NOMO-1 treated with dmso at 0.1 percent for 144 hours (cell line): ENCODE results near the gene MACO1.

Experiments
- DNase-seq: peaks from one replicate; lab custom pipeline; 2025; ENCODE audit not compliant: unreplicated experiment; lab: John Stamatoyannopoulos, UW

Gene MACO1

DNA sequence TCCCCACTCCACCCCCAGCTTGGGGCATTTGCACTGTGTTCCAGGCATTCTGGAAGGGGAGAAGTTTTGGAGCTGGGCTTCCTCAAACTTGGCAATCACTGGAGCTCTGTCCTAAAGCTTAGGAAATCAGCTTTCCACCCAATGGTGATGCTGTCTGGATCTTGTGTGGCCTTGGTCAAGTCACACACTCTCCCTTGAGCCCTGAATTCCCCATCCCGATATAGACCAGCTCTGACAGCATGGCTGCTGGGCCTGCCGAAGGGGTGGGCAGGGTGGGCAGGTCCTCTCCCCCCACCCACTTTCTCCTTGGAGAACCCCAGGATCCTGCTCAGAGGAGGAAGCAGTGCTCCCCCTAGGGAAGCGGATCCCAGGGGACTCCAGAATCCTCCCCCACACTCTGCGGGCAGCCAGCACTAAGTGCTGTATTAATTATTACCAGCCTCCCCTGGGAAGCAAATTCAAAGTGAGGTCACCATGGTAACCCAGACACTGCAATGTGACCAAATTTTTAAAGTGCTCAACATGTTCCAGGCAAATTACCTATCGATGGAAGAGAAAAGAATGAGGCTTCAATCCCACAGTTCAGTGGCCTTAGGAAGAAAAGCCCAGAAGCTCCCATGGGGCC is 91.4 kb downstream of the MACO1 start:
- DNase-seq: no peak

DNA sequence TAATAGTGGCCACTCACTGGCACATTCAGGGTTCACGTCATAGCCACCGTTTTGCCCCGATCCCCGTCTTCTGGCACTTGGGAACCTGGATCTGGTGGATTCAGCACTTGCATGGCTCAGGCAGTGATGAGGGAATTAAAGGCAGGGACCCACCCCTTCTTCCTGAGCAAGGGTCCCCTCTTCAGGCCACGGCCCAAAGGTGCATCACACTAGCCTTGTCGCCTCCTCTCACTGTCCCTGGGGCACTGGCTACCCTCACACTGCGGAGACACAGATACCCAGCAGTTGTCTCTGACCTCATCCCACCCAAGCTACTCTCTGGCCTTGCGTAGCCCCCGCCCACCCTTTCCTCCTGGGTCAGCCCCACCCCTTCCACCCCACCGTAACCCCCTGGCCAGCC is 92.8 kb downstream of the MACO1 start:
- no peak for DNase-seq

DNA sequence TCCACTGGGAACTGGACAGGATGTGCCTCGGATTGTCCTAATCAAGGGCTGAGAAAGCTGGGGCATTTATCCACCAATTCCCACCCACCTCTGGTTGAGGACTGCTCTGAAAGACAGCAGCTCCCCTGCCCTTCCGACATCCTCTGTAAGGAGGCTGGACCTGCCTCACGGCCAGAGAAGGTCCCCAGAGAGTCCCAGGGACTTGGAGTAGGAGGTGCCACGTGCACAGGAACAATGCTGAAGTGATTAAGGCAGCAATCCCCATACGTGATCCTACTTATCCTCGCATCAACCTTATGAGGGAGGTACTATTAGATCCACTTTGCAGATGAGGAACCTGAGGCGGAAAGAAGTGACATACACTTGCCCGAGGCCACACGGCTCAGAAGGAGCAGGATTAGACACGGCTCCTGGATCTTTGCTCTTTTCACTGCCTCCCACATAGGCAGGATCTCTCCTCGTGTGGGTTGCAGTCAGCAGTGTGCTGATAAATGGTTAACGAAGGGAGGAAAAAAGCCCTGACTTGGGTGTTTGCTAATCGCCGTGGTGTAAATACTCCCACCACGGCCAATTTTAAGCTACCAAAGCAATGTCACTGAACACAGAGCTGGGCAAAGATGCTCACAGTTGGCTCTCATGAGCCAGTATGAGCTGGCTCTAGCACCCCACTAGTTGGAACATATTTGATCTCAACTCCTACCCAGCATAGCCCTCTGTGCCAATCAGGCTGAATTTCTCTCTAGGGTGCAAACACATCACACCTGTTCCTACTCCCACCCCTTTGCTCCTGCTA is 94.1 kb downstream of the MACO1 start:
- no peak for DNase-seq

DNA sequence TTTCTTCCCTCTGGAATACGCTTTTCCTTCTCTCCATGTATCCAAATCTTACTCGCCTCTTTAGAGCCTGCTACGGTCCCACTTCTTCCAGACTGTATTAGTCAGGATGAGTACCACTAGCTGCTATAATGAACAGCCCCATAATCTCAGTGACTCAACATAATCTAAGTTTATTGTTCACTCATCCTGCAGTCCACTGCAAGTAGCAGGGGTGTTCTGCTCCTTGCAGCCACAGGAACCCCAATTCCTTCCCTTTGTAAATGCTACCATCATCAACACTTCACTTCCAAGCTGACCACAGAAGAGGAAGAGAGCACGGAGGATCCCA is 94.6 kb downstream of the MACO1 start:
- no peak for DNase-seq

DNA sequence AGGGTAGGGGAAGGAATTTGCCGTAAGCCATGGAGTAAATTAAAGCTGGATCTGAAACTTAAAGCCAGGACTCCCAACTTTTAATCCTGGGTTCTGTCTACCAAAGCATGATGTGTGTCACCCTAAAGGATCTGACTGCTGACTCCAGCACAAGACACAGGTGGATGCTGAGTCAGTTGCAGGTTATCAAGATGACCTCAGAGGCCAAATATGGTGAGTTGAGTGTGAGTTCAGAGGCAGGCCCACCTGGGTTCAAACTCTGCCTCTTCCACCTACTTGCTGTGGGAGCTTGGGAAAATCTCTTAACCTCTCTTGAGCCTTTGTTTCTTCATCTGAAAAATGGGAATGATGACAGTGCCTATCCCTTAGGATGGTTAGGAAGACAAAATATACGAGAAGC is 96.1 kb downstream of the MACO1 start:
- DNase-seq: no peak

DNA sequence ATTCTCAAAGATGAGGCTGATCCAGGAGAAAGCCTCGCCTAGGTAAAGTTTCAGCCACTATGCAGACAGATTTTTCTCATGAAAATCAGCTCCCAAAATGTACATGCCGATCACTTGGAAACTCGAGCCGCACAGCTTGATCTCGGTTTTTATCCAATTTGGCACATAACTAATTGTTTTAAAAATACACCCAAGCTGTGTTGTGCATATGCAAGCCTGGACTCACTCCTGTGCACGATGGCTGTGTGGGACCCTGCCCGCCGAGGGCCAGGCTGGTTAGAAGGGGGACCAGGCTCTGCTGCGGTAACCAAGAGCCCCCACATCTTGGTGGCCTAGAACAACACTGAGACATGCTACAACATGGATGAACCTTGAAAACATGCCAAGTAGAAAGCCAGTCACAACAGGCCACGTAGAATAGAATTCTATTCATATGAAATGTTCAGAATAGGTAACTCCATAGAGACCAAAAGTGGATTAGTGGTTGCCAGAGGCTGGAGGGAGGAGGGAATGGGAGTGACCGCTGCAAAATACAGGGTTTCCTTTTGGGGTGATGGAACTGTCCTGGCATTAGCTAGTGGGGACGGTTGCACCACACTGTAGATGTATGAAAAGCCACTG is 96.6 kb downstream of the MACO1 start:
- DNase-seq: no peak

DNA sequence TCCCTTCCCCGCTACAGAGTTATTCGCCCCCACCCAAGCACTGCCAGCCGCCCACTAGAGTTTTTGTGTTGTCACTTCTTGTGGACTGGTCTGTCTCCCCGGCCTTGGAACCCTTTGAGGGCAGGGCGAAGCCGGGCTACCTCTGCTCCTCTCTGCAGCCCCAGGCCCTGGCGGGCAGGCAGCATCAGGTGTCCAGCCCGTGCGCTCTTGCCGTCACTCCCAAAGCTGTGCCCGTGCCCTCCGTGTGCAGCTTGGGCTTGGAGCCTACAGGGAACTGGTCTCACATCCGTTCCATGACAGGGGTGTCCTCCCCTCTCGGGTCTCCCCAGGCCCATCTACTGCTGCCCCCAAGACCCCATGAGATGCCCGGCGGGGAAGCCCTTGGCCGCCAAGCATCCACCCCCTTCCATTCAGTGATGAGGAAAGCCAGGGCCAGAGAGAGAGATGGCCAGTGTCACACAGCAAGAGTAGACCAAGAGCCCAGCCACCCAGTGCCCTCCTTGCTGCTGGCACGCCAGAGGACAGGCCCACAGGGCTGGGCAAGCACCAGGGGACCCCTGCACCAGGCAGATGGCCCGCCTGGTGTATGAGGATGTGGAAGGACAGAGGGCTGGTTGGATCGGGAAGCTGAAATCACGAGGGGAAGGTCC is 97.4 kb downstream of the MACO1 start:
- no peak for DNase-seq

DNA sequence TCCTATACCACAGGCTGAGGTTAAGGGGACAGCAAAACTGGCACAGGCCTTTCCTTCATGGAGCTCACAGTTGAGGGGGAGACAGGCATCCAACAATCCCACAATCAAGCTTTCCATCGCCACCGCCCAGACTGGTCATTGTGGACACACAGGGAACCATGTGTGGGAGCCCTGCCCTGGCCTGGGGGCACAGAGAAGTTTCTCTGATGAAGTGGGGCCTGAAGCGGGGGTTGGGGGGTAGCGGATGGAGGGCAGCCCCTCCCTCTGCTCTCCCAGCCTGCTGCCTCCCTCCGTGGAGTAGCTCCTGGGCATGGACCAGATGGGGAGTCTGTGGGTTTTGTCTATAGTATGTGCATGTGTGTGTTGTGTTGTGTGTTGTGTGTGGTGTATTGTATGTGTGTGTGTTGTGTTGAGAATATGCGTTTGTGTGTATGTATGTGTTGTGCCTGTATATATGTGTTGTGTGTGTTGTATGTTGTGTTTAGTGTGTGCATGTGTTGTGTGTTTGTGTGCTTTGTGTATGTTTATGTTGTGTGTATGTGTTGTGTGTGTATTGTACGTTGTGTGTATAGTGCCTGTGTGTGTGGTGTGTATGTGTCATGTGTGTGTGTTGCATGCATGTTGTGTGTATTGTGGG is 98.3 kb downstream of the MACO1 start:
- no peak for DNase-seq

DNA sequence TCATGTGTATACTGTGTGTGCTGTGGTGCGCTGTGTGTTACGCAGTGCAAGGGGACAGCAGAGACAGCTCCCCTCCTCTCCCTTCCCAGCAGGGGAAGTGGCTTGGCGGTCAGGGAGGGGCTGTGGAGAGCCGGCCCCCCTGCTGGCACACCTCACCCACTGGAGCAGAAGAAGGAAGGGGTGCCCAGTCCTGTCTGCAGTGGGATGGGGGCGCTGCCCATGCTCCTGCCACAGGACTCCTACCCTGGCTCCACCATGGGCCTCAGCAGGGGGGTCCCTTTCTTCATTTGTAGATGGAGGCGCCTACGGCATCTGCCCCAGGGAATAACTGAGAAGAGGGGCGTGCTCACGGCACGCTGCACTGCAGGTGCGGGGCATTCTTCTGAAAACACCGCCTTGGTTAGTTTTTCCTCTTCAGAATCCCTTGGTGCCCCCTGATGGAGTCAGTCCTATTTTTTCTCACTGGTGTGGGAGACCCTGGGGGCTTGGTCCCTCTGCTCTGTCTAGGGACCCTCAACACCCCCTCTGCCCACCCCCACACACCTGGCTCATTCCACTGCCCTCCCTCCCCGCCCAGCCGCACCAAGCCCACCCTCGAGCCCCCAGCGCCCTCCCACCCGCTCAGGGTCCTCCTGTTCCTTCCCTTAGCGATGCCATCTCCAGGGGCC is 99.0 kb downstream of the MACO1 start:
- DNase-seq: no peak

DNA sequence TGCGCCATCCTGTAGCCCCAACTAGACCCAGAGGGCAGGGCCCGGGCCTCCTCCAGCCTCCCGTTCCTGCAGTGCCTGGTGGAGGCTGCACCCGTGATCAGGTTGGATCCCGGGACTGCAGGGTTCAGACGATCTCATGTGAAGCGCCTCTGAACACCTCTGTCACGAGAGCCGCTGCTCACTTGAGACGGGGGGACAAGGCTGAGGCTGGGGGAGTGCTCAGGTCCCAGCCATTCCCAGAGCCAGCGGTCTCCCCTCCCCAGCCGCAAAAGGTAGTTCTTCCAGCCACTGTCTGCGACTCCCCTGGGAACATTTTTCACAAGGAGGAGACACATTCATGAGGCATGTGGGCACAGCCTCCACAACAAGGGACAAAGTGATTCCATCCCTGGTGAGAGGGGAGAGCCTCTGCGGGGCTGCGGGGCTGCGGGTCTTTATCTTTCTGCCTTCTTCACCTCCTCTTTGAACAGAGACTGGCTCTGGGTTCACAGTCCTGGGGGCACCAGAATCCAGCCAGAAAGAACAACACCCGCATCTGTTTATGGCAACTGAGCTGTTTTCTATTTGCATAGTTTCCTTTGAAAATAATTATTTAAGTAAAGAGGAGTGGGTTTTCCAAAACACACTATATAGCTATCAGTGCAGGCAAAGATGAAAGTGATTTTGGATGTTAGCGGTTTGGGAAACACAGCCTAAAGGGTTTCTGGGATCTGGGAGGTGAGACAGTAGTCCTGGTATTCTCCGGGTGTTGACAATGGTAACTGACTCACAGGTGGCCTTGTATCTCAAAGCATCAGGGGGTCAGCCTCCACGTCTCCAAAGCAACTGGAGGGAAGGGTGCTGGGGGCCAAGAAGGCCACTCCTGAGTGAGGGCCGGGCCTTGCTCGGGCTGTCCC is 99.7 kb downstream of the MACO1 start:
- no peak for DNase-seq

DNA sequence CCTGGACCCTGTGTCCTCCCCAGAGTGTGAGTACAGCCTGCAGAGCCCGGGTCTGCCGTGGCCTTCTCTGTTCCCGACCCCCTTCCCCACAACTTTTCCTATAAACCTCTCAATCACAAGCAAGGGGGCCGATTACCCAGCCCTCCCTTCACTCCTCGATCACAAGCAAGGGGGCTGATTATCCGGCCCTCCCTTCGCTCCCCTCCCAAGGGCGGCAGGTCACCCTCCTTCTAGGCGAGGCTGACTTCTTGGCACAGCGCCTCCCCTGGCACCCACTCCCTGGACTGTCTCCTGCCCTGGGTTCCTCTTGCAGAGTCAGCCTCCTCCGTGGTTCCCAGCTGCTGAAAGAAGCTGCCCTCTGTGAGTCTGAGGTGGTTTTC is 100.4 kb downstream of the MACO1 start:
- no peak for DNase-seq

DNA sequence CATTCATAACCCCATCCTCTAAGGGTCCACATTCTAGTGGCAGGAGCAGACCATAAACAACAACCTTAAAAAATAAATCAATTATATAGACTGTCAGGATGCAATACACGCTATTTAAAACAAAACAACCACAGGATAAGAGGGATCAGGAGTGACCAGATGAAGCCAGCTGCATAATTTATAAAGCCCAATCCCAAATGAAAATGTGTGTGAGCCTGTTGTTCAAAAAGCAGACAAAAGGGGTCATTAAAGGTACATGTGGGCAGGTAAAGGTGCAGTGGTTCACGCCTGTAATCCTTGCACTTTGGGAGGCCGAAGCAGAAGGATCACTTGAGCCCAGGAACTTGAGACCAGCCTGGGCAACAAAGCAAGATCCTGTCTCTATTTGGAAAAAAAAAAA is 102.3 kb downstream of the MACO1 start:
- no peak for DNase-seq

DNA sequence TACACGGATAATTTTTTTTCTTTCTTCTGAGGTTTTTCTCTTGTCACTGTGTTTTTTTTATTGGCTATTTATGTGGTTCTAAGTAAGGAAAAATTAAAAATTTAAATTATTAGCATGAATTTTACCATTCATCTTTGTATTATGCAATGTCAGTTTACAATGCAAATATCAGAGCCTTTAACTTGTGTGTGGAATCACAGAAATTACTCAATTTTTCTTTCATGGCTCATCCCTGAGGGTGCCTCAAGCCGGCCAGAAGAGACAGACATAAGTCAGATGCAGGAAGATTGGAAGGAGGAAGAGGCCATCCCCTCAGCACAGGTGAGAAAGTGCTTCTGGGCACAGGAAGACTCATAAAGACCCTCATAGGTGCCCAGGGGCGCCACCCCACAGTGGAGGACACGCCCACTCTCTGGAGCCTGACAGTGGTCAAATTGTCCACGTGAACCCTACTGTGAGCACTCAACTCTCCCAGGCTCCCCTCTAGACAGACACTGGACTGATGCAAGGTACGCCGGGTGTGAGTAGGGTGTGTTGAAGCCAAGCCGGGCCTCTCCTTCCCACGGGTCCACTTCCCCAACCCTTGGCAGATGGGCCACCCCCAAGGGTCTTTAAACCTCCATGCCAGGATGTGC is 103.2 kb downstream of the MACO1 start:
- no peak for DNase-seq

DNA sequence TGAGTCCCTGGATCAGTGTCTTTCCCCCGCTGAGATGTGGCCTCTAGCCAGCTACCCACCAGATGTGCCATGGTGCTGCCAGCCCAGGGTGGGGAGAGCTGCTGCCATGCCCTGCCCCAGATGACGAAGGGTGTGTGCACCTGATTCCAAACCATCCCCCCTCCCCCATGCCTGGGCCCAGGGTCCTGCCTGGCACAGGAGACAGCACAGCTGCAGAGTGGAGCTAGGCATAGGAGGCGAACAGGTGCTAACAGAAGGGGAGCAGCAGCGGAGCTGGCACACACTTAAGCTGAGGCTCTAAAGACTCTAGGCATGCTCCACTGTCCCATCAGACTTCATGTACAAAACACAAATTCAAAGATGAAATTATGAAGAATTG is 103.7 kb downstream of the MACO1 start:
- DNase-seq: no peak

DNA sequence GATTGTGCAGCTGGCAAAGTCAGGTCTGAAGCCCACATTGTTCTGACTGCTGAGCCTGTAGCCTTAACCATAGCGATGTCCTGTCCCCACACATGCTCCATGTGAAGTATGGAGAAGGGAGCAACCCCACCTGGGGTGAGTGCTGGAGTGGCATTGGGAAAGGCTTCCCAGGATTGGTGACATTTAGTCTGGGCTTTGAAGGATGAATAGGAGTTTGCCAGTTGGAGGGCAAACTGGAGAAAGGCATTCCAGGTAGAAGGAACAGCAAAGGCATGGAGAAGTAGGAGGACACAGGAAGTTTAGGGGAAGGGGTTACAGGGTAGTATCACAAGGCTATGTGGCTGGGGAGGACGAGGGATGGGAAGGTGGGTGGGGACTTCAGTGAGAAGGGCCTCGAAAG is 105.4 kb downstream of the MACO1 start:
- DNase-seq: no peak

DNA sequence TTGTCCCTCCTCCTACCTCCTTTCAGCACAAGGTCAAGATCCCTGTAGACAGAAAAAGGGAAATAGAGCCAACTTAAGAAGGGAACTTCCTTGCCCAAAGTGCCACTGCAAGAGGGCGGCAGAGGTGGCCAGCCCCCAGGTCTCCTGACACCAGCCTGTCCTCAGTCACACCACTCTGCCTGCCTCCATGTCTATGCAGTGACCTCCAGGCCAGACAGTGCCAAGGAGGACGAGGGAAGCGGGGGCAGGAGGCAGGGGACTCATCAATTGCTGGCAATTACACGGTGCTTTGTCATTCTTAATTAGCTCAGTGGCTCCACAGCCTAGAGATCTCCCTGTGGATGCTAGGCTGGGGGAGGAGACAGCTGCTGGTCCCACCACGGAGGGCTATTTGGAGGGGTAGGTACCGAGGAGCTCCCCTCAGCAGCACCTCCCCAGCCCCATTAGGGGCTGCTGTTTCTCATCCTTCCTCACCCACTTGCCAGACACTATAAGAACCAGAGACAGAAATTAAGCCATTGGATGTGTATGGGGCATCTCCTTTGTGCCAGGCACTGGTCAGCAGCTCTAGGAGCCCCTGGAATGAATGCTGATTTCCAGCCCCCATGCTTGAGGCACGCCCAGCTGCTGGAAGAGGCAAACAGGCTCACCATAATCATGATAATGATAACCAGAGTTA is 106.6 kb downstream of the MACO1 start:
- DNase-seq: no peak

DNA sequence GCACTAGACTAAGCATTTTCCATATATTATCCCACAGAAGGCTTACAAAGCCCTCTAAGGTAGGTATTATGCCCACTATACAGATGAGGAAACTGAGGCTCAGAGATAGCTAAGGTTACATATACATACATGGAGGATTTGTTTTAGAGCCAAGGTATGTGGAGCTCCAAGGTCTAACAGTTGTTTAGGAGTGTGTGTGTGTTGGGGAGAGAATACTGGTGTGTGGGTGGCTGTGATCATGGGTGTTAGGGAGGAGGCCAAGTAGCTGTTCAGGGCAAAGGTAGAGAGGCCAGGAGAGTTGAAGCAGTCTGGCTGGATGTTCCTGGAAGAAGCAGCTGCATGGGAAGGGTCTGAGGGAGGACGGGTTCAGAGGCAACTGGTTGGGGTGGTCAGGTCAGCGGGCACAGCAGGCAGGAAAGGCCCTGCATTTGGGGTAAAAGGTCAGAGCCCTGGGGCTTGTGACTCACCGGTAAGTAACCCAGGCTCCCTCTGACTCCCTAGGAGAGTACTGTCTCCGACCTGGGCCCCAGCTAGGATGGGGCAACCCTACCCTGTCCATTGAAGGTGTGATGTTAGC is 107.6 kb downstream of the MACO1 start:
- no peak for DNase-seq

DNA sequence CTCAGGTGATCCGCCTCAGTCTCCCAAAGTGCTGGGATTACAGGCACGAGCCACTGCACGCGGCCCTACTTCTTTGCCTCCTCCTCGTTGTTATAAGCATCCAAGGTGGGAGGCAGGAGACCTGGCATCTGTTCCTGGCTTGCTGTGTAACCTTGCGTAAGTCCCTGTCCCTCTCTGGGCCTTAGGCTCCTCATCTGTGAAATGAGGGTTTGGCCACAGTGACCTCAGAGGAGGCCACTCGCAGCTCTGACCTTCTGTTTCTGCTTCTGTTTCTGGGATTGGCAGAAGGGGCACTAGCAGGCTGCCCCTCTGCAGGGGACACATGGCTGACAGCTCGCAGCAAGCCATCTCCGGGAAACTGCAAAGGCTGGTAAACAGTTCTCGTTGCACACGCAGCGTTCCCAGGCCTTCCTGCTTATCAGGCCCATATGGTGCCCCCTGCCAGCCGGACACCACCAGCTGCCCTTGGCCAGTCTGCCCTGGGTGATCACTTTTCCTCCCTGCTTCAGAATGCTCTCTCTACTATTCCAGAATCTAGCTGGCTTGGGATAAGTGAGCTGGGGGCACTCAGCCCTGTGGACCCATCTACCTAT is 110.1 kb downstream of the MACO1 start:
- no peak for DNase-seq
